H1 (cell line): Measurements from ENCODE around the gene UBN2. TPM values are rescaled to one million over a fixed set of nuclear protein-coding genes. Genes with fewer than 3 reads are reported as not detected.

ENCODE experiments used
- CTCF ChIA-PET: fragments of 300-600 bp; sonication (Branson Sonifier 250); formaldehyde crosslinking; loops from one replicate; lab custom pipeline; 2021; ENCODE audit not compliant: partially characterized antibody; lab: Charles Lee
- POLR2A ChIA-PET: fragments of 300-600 bp; sonication (Branson Sonifier 250); formaldehyde crosslinking; loops from one replicate; lab custom pipeline; 2021; ENCODE audit warnings: inconsistent platforms; ENCODE audit not compliant: partially characterized antibody; lab: Charles Lee
- DNase-seq, 2 experiments: peaks; one replicate each; pipeline versions ENCODE4 v3.0.0 to v3.0.0-alpha.2; 2010 to 2022; ENCODE audit warnings: low spot score in 2 of 2, low read depth in 1 of 2, mixed read lengths in 1 of 2
- FAIRE-seq: peaks from 2 replicates; lab custom pipeline; 2011; peaks lifted over from hg19 to GRCh38; lab: Jason Lieb, UNC
- H2AFZ ChIP-seq: 2 replicates; pipeline ENCODE4 v1.8.1; 2012; ENCODE audit warnings: low read length, inconsistent platforms
- H2AK5ac ChIP-seq: 2 replicates; pipeline ENCODE4 v1.6.1; 2013; ENCODE audit warnings: low read depth, low read length
- H2BK120ac ChIP-seq: replicated peaks from 2 replicates; pipeline ENCODE3; 2013; ENCODE audit warnings: low read depth, low read length, inconsistent platforms
- H2BK12ac ChIP-seq: 2 replicates; pipeline ENCODE4 v1.6.1; 2013; ENCODE audit warnings: low read depth, low read length
- H2BK15ac ChIP-seq: 2 replicates; pipeline ENCODE4 v1.6.1; 2013; ENCODE audit warnings: low read length
- H2BK20ac ChIP-seq: 2 replicates; pipeline ENCODE4 v1.6.1; 2013; ENCODE audit warnings: low read length
- H2BK5ac ChIP-seq: 2 replicates; pipeline ENCODE4 v1.6.1; 2013; ENCODE audit warnings: low read depth, low read length
- H3K14ac ChIP-seq: 2 replicates; pipeline ENCODE4 v1.6.1; 2013; ENCODE audit warnings: inconsistent platforms; ENCODE audit not compliant: insufficient read length
- H3K18ac ChIP-seq: 2 replicates; pipeline ENCODE4 v1.6.1; 2013; ENCODE audit warnings: low read length; ENCODE audit errors: extremely low read depth
- H3K23ac ChIP-seq: 2 replicates; pipeline ENCODE4 v1.6.1; 2013; ENCODE audit warnings: inconsistent platforms; ENCODE audit not compliant: insufficient read length
- H3K23me2 ChIP-seq: 2 replicates; pipeline ENCODE4 v1.6.1; 2013; ENCODE audit warnings: low read depth, low read length
- H3K27ac ChIP-seq: 2 replicates; pipeline ENCODE4 v1.6.1; 2011; ENCODE audit warnings: low read depth, low read length, inconsistent platforms
- H3K27me3 ChIP-seq, 4 experiments: replicated peaks in 1 of 4; 1 replicate in 1 of 4; 2 replicates in 3 of 4; pipeline versions ENCODE4 v1.6.1 to v1.8.1; 2011 to 2013; ENCODE audit warnings: low read length in 3 of 4, mild to moderate bottlenecking in 3 of 4, inconsistent platforms in 2 of 4, mixed read lengths in 2 of 4, moderate library complexity in 1 of 4; ENCODE audit not compliant: control insufficient read depth in 3 of 4, insufficient read depth in 3 of 4; ENCODE audit errors: extremely low read depth in 1 of 4
- H3K36me3 ChIP-seq, 4 experiments: 2 replicates each; pipeline versions ENCODE4 v1.6.1 to v1.8.1; 2011 to 2013; ENCODE audit warnings: mild to moderate bottlenecking in 4 of 4, low read length in 3 of 4, moderate library complexity in 2 of 4, control low read depth in 1 of 4, inconsistent platforms in 1 of 4; ENCODE audit not compliant: insufficient read depth in 4 of 4, control insufficient read depth in 2 of 4
- H3K4ac ChIP-seq: replicated peaks from 2 replicates; pipeline ENCODE3; 2013; ENCODE audit warnings: low read length, low read depth, mixed read lengths, inconsistent platforms; ENCODE audit not compliant: insufficient read length
- H3K4me1 ChIP-seq, 4 experiments: replicated peaks in 1 of 4; 1 replicate in 1 of 4; 2 replicates in 3 of 4; pipeline versions ENCODE4 v1.6.1 to v1.8.1; 2011 to 2013; ENCODE audit warnings: low read length in 3 of 4, inconsistent platforms in 2 of 4, mixed read lengths in 1 of 4; ENCODE audit not compliant: insufficient read depth in 4 of 4, control insufficient read depth in 3 of 4
- H3K4me2 ChIP-seq, 2 experiments: 2 replicates each; pipeline versions ENCODE4 v1.6.1 to v1.8.1; 2011 to 2013; ENCODE audit warnings: low read depth in 2 of 2, low read length in 2 of 2, control low read depth in 1 of 2, inconsistent platforms in 1 of 2, mild to moderate bottlenecking in 1 of 2; ENCODE audit not compliant: insufficient read depth in 1 of 2
- H3K4me3 ChIP-seq, 4 experiments: fragments of 200-600, 300-600 bp in 1 of 4; sonication (generic), shearing (Covaris generic), sonication (Bioruptor Twin) in 1 of 4; 2 replicates each; pipeline versions ENCODE4 v1.5.1 to v1.8.1; 2011 to 2016; ENCODE audit warnings: low read length in 4 of 4, low read depth in 3 of 4, control low read depth in 2 of 4, inconsistent platforms in 2 of 4, mild to moderate bottlenecking in 2 of 4, mixed read lengths in 1 of 4, moderate library complexity in 1 of 4; ENCODE audit not compliant: insufficient read depth in 2 of 4; ENCODE audit errors: extremely low read depth in 1 of 4
- H3K56ac ChIP-seq: replicated peaks from 2 replicates; pipeline ENCODE3; 2013; ENCODE audit warnings: low read depth, mild to moderate bottlenecking, mixed read lengths, low read length, inconsistent platforms; ENCODE audit not compliant: insufficient read length
- H3K79me1 ChIP-seq: 2 replicates; pipeline ENCODE4 v1.6.1; 2013; ENCODE audit warnings: low read depth, low read length, control low read depth
- H3K79me2 ChIP-seq, 2 experiments: 2 replicates each; pipeline versions ENCODE4 v1.6.1 to v1.8.1; 2012 to 2013; ENCODE audit warnings: low read length in 2 of 2, mild to moderate bottlenecking in 2 of 2, inconsistent platforms in 1 of 2; ENCODE audit not compliant: insufficient read depth in 2 of 2, control insufficient read depth in 1 of 2
- H3K9ac ChIP-seq, 4 experiments: replicated peaks in 1 of 4; 1 replicate in 1 of 4; 2 replicates in 3 of 4; pipeline versions ENCODE4 v1.6.1 to v1.8.1; 2011 to 2013; ENCODE audit warnings: low read depth in 3 of 4, low read length in 3 of 4, control low read depth in 2 of 4, mild to moderate bottlenecking in 2 of 4, moderate library complexity in 2 of 4, inconsistent platforms in 1 of 4; ENCODE audit errors: extremely low read depth in 1 of 4
- H3K9me3 ChIP-seq, 2 experiments: 2 replicates each; pipeline versions ENCODE4 v1.6.1 to v1.8.1; 2012 to 2013; ENCODE audit warnings: mild to moderate bottlenecking in 2 of 2, moderate library complexity in 2 of 2, control low read depth in 1 of 2, inconsistent platforms in 1 of 2, low read depth in 1 of 2, low read length in 1 of 2, mixed read lengths in 1 of 2; ENCODE audit not compliant: insufficient read depth in 2 of 2
- H4K20me1 ChIP-seq, 2 experiments: replicated peaks in 1 of 2; 2 replicates each; pipeline versions ENCODE3 to v1.8.1; 2011 to 2013; ENCODE audit warnings: inconsistent platforms in 2 of 2, low read length in 2 of 2, mild to moderate bottlenecking in 1 of 2; ENCODE audit not compliant: insufficient read depth in 2 of 2, control insufficient read depth in 1 of 2
- H4K5ac ChIP-seq: 2 replicates; pipeline ENCODE4 v1.6.1; 2013; ENCODE audit warnings: low read length, low read depth, mixed read lengths, inconsistent platforms; ENCODE audit not compliant: insufficient read length
- H4K8ac ChIP-seq: 2 replicates; pipeline ENCODE4 v1.8.0; 2013; ENCODE audit warnings: mild to moderate bottlenecking, moderate library complexity, low read length, inconsistent platforms; ENCODE audit not compliant: insufficient read depth; ENCODE audit errors: extremely low read depth
- H4K91ac ChIP-seq: replicated peaks from 2 replicates; pipeline ENCODE3; 2013; ENCODE audit warnings: low read length, mixed read lengths, inconsistent platforms; ENCODE audit not compliant: insufficient read length
- CEBPB ChIP-seq: IDR thresholded peaks from 2 replicates; pipeline ENCODE4 v1.6.1; 2012; ENCODE audit warnings: low read depth, low read length
- CHD1 ChIP-seq: IDR thresholded peaks from 2 replicates; pipeline ENCODE4 v1.6.1; 2012; ENCODE audit warnings: low read depth, low read length, improper control_type of control experiment
- EZH2 ChIP-seq: fragments of 200-600 bp; sonication (generic); IDR thresholded peaks from 2 replicates; pipeline ENCODE4 v1.7.1; 2012; ENCODE audit warnings: low read depth, mild to moderate bottlenecking, moderate library complexity, low read length, inconsistent platforms; ENCODE audit not compliant: severe bottlenecking
- GABPA ChIP-seq: IDR thresholded peaks from 2 replicates; pipeline ENCODE4 v1.6.1; 2011; ENCODE audit warnings: mild to moderate bottlenecking, low read length, moderate library complexity, borderline replicate concordance; ENCODE audit not compliant: insufficient read depth
- KDM5A ChIP-seq: fragments of 200-600 bp; IDR thresholded peaks from 2 replicates; pipeline ENCODE4 v1.7.1; 2012; ENCODE audit warnings: mild to moderate bottlenecking, low read length, inconsistent platforms, mixed read lengths
- PHF8 ChIP-seq: fragments of 200-600 bp; sonication (generic); conservative IDR thresholded peaks from 2 replicates; pipeline ENCODE4 v1.7.1; 2012; ENCODE audit warnings: low read depth, mild to moderate bottlenecking, inconsistent platforms, low read length, moderate library complexity
- SP1 ChIP-seq: IDR thresholded peaks from 2 replicates; pipeline ENCODE4 v1.6.1; 2011; ENCODE audit warnings: low read depth, low read length
- SUZ12 ChIP-seq: fragments of 200-600 bp; sonication (generic); IDR thresholded peaks from 2 replicates; pipeline ENCODE4 v1.6.1; 2012; ENCODE audit warnings: mild to moderate bottlenecking, inconsistent platforms, low read length, moderate library complexity, mixed read lengths
- WGBS, 2 experiments: shearing (Covaris generic) in 1 of 2; methylation state at CpG; one replicate each; pipeline versions ENCODE4 v1.1.6 to v1.1.7; 2013 to 2015; ENCODE audit warnings: low lambda C conversion rate in 2 of 2, mixed read lengths in 2 of 2, inconsistent platforms in 1 of 2, low coverage in 1 of 2, missing lambda C conversion rate in 1 of 2; ENCODE audit not compliant: insufficient replicate concordance in 2 of 2, insufficient coverage in 1 of 2, insufficient read length in 1 of 2; ENCODE audit errors: extremely low coverage in 1 of 2, missing lambda C conversion rate in 1 of 2; 5-methylcytosine and 5-hydroxymethylcytosine counted together
- long read RNA-seq, 2 experiments: library from RNA in 1 of 2; library from capped mRNA in 1 of 2; stranded (forward); transcript quantifications; one replicate each; pipeline ENCODE4 v2.0.0, GENCODE V29; 2021; ENCODE audit warnings: inconsistent platforms in 1 of 2
- polyA minus RNA-seq, 3 experiments: library from RNA; depleted of rRNA, polyadenylated mRNA; stranded (reverse); fragments of >200 nt; gene quantifications; 1 replicate in 2 of 3; 2 replicates in 1 of 3; pipeline ENCODE4 v1.2.3, GENCODE V29; 2011
- polyA plus RNA-seq, 7 experiments: library from polyadenylated mRNA; depleted of rRNA in 3 of 7; stranded (reverse) in 5 of 7; unstranded in 2 of 7; fragments of >200 nt in 5 of 7; fragments of 200-250 nt in 2 of 7; gene quantifications; 1 replicate in 5 of 7; 2 replicates in 1 of 7; 4 replicates in 1 of 7; pipeline versions ENCODE4 v1.2.1 to v1.2.3, GENCODE V29; 2011 to 2013; ENCODE audit warnings: missing spikeins in 2 of 7, mixed read lengths in 2 of 7
- total RNA-seq: library from RNA; stranded (reverse); fragmentation: NEBNext Ultra II Directional; extraction: Animal tissue kit (Norgen Biotek cat#: 25700); gene quantifications from 2 replicates; pipeline ENCODE4 v1.2.1, GENCODE V29; 2021

The UBN2 gene
- 36.7 and 39.6 TPM in 2 replicates for total RNA-seq
- 2.6 and 4.1 TPM in 2 replicates for polyA plus RNA-seq (2011; rRNA removed)
- 4.3 TPM for polyA plus RNA-seq (2011; cell fraction: cytosol; rRNA removed)
- 4.4 TPM for polyA plus RNA-seq (2011; cell fraction: nucleus; rRNA removed)
- polyA plus RNA-seq (2012, experiment 1 of 2): 3.3 to 7.7 TPM (median 4.6 TPM) in 4 replicates
- 0.34 TPM for polyA plus RNA-seq (2012, experiment 2 of 2)
- 10.8 TPM for polyA plus RNA-seq (2013, experiment 1 of 2)
- polyA plus RNA-seq (2013, experiment 2 of 2): 9.2 TPM
- 21.8 and 24.8 TPM in 2 replicates for polyA minus RNA-seq (2011; rRNA and poly(A)+ RNA removed)
- 12.6 TPM for polyA minus RNA-seq (2011; cell fraction: cytosol; rRNA and poly(A)+ RNA removed)
- 26.3 TPM for polyA minus RNA-seq (2011; cell fraction: nucleus; rRNA and poly(A)+ RNA removed)
- long read RNA-seq, experiment 1, full-length matches to known transcripts: 1 of 9 reads
- long read RNA-seq, experiment 1, partial matches to known transcripts: 0 of 9 reads
- long read RNA-seq, experiment 1, other reads (novel, unspliced or antisense): 8 of 9 reads
- long read RNA-seq, experiment 2, partial matches to known transcripts: 1 of 2 reads
- long read RNA-seq, experiment 2, other reads (novel, unspliced or antisense): 1 of 2 reads

GRCh38 chr7:139230774-139231512, at the start of gene UBN2:
UBN2 (plus strand) TSS chr7:139231237; CDS start chr7:139231485, 248 bp downstream.
- no peaks in the 10 kb centered on the region for H3K27me3 ChIP-seq
- POLR2A ChIA-PET: interaction anchor here (1.0 to 2.2 kb wide), 6 partner anchors 49 to 122 kb away, joined by 3 to 8 read pairs (median 5); partner anchors contain the start of gene ZC3HAV1
- no peaks in the 10 kb centered on the region for H3K79me1 ChIP-seq
- peak within 1 kb of the TSS; percentile 98 for H2BK5ac ChIP-seq
- H2BK12ac ChIP-seq: peak within 1 kb of the TSS; percentile 81
- H3K4me1 ChIP-seq: peaks cover 0 to 3% (median 0%) of the 10 kb centered on the region in 4 experiments; a peak in 1 of 7 replicates
- H3K27ac ChIP-seq: peak within 1 kb of the TSS; percentile 82
- peak within 1 kb of the TSS; percentile 91 for H4K5ac ChIP-seq
- peak; percentile 98 for DNase-seq
- H2BK20ac ChIP-seq: no peak within 1 kb of the TSS; the same call in 1 of the 2 replicates
- H2AK5ac ChIP-seq: no peak within 1 kb of the TSS
- H3K56ac ChIP-seq: peak within 1 kb of the TSS; percentile 98
- no peak within 1 kb of the TSS for H3K14ac ChIP-seq
- H3K4me2 ChIP-seq: peak within 1 kb of the TSS; percentile 53 to 77
- peak within 1 kb of the TSS; percentile 72 to 85 (median 79) for H3K9ac ChIP-seq
- H2BK120ac ChIP-seq: peak within 1 kb of the TSS; percentile 90
- H3K18ac ChIP-seq: peak within 1 kb of the TSS; percentile 84; the same call in 1 of the 2 replicates
- peaks cover 0 to 4% of the 10 kb centered on the region in 2 experiments; a peak in 1 of 4 replicates for H3K9me3 ChIP-seq
- H3K23ac ChIP-seq: no peak within 1 kb of the TSS
- H4K91ac ChIP-seq: peak within 1 kb of the TSS; percentile 84
- H4K20me1 ChIP-seq: peaks cover 0 to 1% of the 10 kb centered on the region in 2 experiments
- H2AFZ ChIP-seq: peak within 1 kb of the TSS; percentile 91
- H2BK15ac ChIP-seq: peak within 1 kb of the TSS; percentile 26; the same call in 1 of the 2 replicates
- H3K36me3 ChIP-seq: no peaks in the 10 kb centered on the region
- peak within 1 kb of the TSS; percentile 86 to 95 (median 88) for H3K4me3 ChIP-seq
- H3K79me2 ChIP-seq: peaks cover 0 to 40% of the 10 kb centered on the region in 2 experiments; a peak in 2 of 4 replicates
- peak within 1 kb of the TSS; percentile 85 for H3K4ac ChIP-seq
- no peak for FAIRE-seq
- H4K8ac ChIP-seq: peak within 1 kb of the TSS; percentile 90
- peaks cover 5% of the 10 kb centered on the region; the same call in 1 of the 2 replicates for H3K23me2 ChIP-seq
- CTCF ChIA-PET: interaction anchor here (0.6 kb wide), 1 partner anchor 198 kb away, joined by 4 read pairs; no protein-coding TSS in a partner anchor
- 0% methylated on average over 56 of the region's 63 CpGs; no CpG with 5 or more reads in 1 of the 2 experiments for WGBS, 2 experiments
- TF ChIP-seq CEBPB (no peak), SUZ12 (no peak), SP1 (no peak), GABPA (peak; percentile 42; the same call in 1 of the 2 replicates), CHD1 (no peak), EZH2 (no peak), PHF8 (peak; percentile 70), KDM5A (peak; percentile 96)
